K562 (cell line): ENCODE measurements around the gene WDPCP. TPM values are rescaled to one million over a fixed set of nuclear protein-coding genes. Genes with fewer than 3 reads are reported as not detected.

Source experiments
- ATAC-seq: fragments of 200-7000 bp; cut with Tn5 transposase; 3 replicates; pipeline ENCODE4 v1.9.1; 2020; ENCODE audit warnings: moderate library complexity
- BruUV-seq: library from RNA; stranded (reverse); fragments of 400-500 nt; replicated peaks from 2 replicates; lab custom pipeline; 2021; lab: Mats Ljungman, UMichigan
- CTCF ChIA-PET: fragments of 300-600 bp; formaldehyde crosslinking; extraction: SDS; loops from one replicate; lab custom pipeline; 2021; ENCODE audit warnings: low intra/inter-chr PET ratio; lab: Yijun Ruan, JAX
- POLR2A ChIA-PET: fragments of 300-600, 350-650 bp; sonication (Branson Sonifier 250); formaldehyde crosslinking; extraction: SDS; loops from one replicate; lab custom pipeline; 2021; ENCODE audit warnings: antibody characterized with exemption, inconsistent platforms; lab: Yijun Ruan, JAX
- DNase-seq, 4 experiments: peaks; one replicate each; pipeline versions ENCODE4 v3.0.0 to v3.0.0-alpha.2; 2011 to 2018; ENCODE audit warnings: low spot score in 3 of 4, mixed read lengths in 3 of 4; ENCODE audit errors: extremely low read depth in 1 of 4
- FAIRE-seq: peaks from 2 replicates; lab custom pipeline; 2011; peaks lifted over from hg19 to GRCh38; lab: Jason Lieb, UNC
- H2AFZ ChIP-seq: 2 replicates; pipeline ENCODE4 v1.6.0; 2011; ENCODE audit warnings: low read depth, low read length, control low read depth, inconsistent platforms
- H3K27ac ChIP-seq: fragments of 200-600 bp; 3 replicates; pipeline ENCODE4 v1.8.0; 2011; ENCODE audit warnings: low read depth, mild to moderate bottlenecking, control low read depth, inconsistent platforms, low read length, moderate library complexity, mixed read lengths; ENCODE audit errors: extremely low read depth
- H3K27me3 ChIP-seq, 2 experiments: fragments of 300-600 bp in 1 of 2; 2 replicates in 1 of 2; 3 replicates in 1 of 2; pipeline versions ENCODE4 v1.6.0 to v1.8.0; 2011; ENCODE audit warnings: inconsistent platforms in 2 of 2, low read length in 2 of 2, mild to moderate bottlenecking in 1 of 2, mixed read lengths in 1 of 2, moderate library complexity in 1 of 2; ENCODE audit not compliant: control insufficient read depth in 2 of 2, insufficient read depth in 2 of 2
- H3K36me3 ChIP-seq: fragments of 300-600 bp; 3 replicates; pipeline ENCODE4 v1.8.0; 2011; ENCODE audit warnings: mild to moderate bottlenecking, low read length, inconsistent platforms; ENCODE audit not compliant: control insufficient read depth, insufficient read depth
- H3K4me1 ChIP-seq, 2 experiments: fragments of 200-600 bp in 1 of 2; replicated peaks in 1 of 2; 2 replicates in 1 of 2; 3 replicates in 1 of 2; pipeline versions ENCODE4 v1.5.1 to v1.8.0; 2011; ENCODE audit warnings: inconsistent platforms in 2 of 2, low read length in 2 of 2, mild to moderate bottlenecking in 1 of 2, mixed read lengths in 1 of 2, moderate library complexity in 1 of 2; ENCODE audit not compliant: control insufficient read depth in 2 of 2, insufficient read depth in 2 of 2
- H3K4me2 ChIP-seq: 2 replicates; pipeline ENCODE4 v1.6.1; 2011; ENCODE audit warnings: low read length, control low read depth, inconsistent platforms, mixed read lengths; ENCODE audit not compliant: insufficient read depth
- H3K4me3 ChIP-seq: fragments of 200-600 bp; sonication (generic), shearing (Covaris generic); 2 replicates; pipeline ENCODE4 v1.5.1; 2016; ENCODE audit warnings: control low read depth, inconsistent platforms
- H3K79me2 ChIP-seq: fragments of 200-600 bp; 3 replicates; pipeline ENCODE4 v1.8.0; 2011; ENCODE audit warnings: low read length, inconsistent platforms; ENCODE audit not compliant: control insufficient read depth, insufficient read depth
- H3K9ac ChIP-seq, 2 experiments: 2 replicates each; pipeline versions ENCODE4 v1.6.0 to v1.6.1; 2011; ENCODE audit warnings: low read depth in 2 of 2, low read length in 2 of 2, control low read depth in 1 of 2, inconsistent platforms in 1 of 2, mild to moderate bottlenecking in 1 of 2, mixed read lengths in 1 of 2; ENCODE audit not compliant: insufficient read depth in 1 of 2
- H3K9me1 ChIP-seq: one replicate; pipeline ENCODE4 v1.6.0; 2011; ENCODE audit warnings: inconsistent platforms, mild to moderate bottlenecking, low read length, moderate library complexity; ENCODE audit not compliant: control insufficient read depth, insufficient read depth
- H3K9me3 ChIP-seq: replicated peaks from 2 replicates; pipeline ENCODE4 v1.5.1; 2011; ENCODE audit warnings: low read depth, low read length, inconsistent platforms; ENCODE audit not compliant: control insufficient read depth, insufficient read depth
- H4K20me1 ChIP-seq: replicated peaks from 2 replicates; pipeline ENCODE4 v1.6.1; 2011; ENCODE audit warnings: low read length, inconsistent platforms, mixed read lengths; ENCODE audit not compliant: control insufficient read depth, insufficient read depth
- CEBPG ChIP-seq, 3 experiments: fragments of 200-800 bp in 1 of 3; sonication (Bioruptor generic) in 1 of 3; sonication (generic) in 1 of 3; formaldehyde crosslinking in 1 of 3; IDR thresholded peaks in 2 of 3; conservative IDR thresholded peaks in 1 of 3; 2 replicates each; pipeline versions ENCODE4 v1.6.1 to v1.8.0; 2016 to 2022; ENCODE audit warnings: missing compliant biosample characterization in 2 of 3, missing genetic modification characterization in 2 of 3, mild to moderate bottlenecking in 1 of 3, missing genetic modification reagents in 1 of 3
- DMBX1 ChIP-seq: fragments of 250-450 bp; sonication (Bioruptor Pico); IDR thresholded peaks from 2 replicates; pipeline ENCODE4 v1.8.0; 2022; ENCODE audit warnings: inconsistent platforms, mild to moderate bottlenecking, moderate library complexity, borderline replicate concordance
- HEY1 ChIP-seq: fragments of 250-450 bp; sonication (Bioruptor Pico); IDR thresholded peaks from 2 replicates; pipeline ENCODE4 v1.5.0; 2020; ENCODE audit warnings: mild to moderate bottlenecking, moderate library complexity, borderline replicate concordance
- JUNB ChIP-seq: fragments of 450-650 bp; formaldehyde crosslinking; conservative IDR thresholded peaks from 2 replicates; pipeline ENCODE4 v1.4.0; 2020; ENCODE audit warnings: mild to moderate bottlenecking
- KAT2B ChIP-seq: IDR thresholded peaks from one replicate; pipeline ENCODE4 v1.6.1; 2012; ENCODE audit warnings: low read depth, mild to moderate bottlenecking, control low read depth, inconsistent platforms, low read length, moderate library complexity
- NCOA4 ChIP-seq: fragments of 450-650 bp; IDR thresholded peaks from 2 replicates; pipeline ENCODE4 v1.6.1; 2018; ENCODE audit warnings: mild to moderate bottlenecking; ENCODE audit not compliant: partially characterized antibody
- NONO ChIP-seq, 2 experiments: fragments of 200-400 bp in 1 of 2; fragments of 450-650 bp in 1 of 2; formaldehyde crosslinking in 1 of 2; IDR thresholded peaks; 2 replicates each; pipeline ENCODE4 v1.6.1; 2017; ENCODE audit warnings: low read depth in 2 of 2, mild to moderate bottlenecking in 2 of 2, moderate library complexity in 2 of 2, low read length in 1 of 2
- NR2C2 ChIP-seq, 2 experiments: fragments of 200-800 bp in 1 of 2; sonication (Bioruptor generic) in 1 of 2; sonication (generic) in 1 of 2; formaldehyde crosslinking in 1 of 2; IDR thresholded peaks; 2 replicates each; pipeline versions ENCODE4 v1.6.1 to v1.8.0; 2016 to 2022; ENCODE audit warnings: mild to moderate bottlenecking in 1 of 2, missing compliant biosample characterization in 1 of 2, missing genetic modification characterization in 1 of 2, missing genetic modification reagents in 1 of 2
- RBM15 ChIP-seq: fragments of 200-400 bp; formaldehyde crosslinking; IDR thresholded peaks from 2 replicates; pipeline ENCODE4 v1.6.1; 2018; ENCODE audit warnings: mild to moderate bottlenecking, low read length, moderate library complexity; ENCODE audit not compliant: insufficient read depth
- ZBTB1 ChIP-seq: sonication (generic); formaldehyde crosslinking; IDR thresholded peaks from 2 replicates; pipeline ENCODE4 v1.8.1; 2023; ENCODE audit warnings: missing genetic modification reagents, low read depth, mild to moderate bottlenecking, borderline replicate concordance
- ZBTB17 ChIP-seq: fragments of 450-650 bp; formaldehyde crosslinking; IDR thresholded peaks from 2 replicates; pipeline ENCODE4 v1.4.0; 2020; ENCODE audit warnings: mild to moderate bottlenecking
- ZNF24 ChIP-seq: fragments of 450-650 bp; IDR thresholded peaks from 2 replicates; pipeline ENCODE4 v1.6.1; 2016
- ZNF551 ChIP-seq: fragments of 250-450 bp; sonication (Bioruptor Pico); IDR thresholded peaks from 2 replicates; pipeline ENCODE4 v1.5.0; 2021; ENCODE audit warnings: mild to moderate bottlenecking, moderate library complexity
- WGBS: fragments of 100-300 bp; shearing (Covaris generic); methylation state at CpG from one replicate; pipeline ENCODE4 v1.1.6; 2016; ENCODE audit warnings: low coverage, mixed read lengths; ENCODE audit not compliant: insufficient coverage; ENCODE audit errors: missing lambda C conversion rate; 5-methylcytosine and 5-hydroxymethylcytosine counted together
- in situ Hi-C: fragments of 300-500 bp; cut with MboI; formaldehyde crosslinking; loops from 4 replicates; pipeline ENCODE4 v1.15.0; 2018; ENCODE audit warnings: inconsistent platforms, mixed read lengths
- intact Hi-C: fragments of 100-400 bp; cut with micrococcal nuclease; formaldehyde crosslinking; loops from 2 replicates; pipeline ENCODE4 v1.14.2; 2022
- polyA plus RNA-seq, 8 experiments: library from polyadenylated mRNA; depleted of rRNA in 4 of 8; stranded (reverse) in 5 of 8; unstranded in 3 of 8; fragments of >200 nt; fragmentation: Nextera tagmentation in 2 of 8; fragmentation: Illumina TruSeq in 1 of 8; extraction: Ambion mirVana in 2 of 8; extraction: Trizol in 1 of 8; gene quantifications; 2 replicates each; pipeline versions ENCODE4 v1.2.1 to v1.2.3, GENCODE V29; 2011 to 2014; ENCODE audit warnings: inconsistent platforms in 1 of 8, missing spikeins in 1 of 8
- total RNA-seq, 7 experiments: library from RNA; depleted of rRNA in 6 of 7; stranded (reverse); fragments of >200 nt in 6 of 7; fragmentation: Illumina TruSeq in 2 of 7; extraction: Trizol in 2 of 7; gene quantifications; 2 replicates each; pipeline versions ENCODE4 v1.2.1 to v1.2.3, GENCODE V29; 2011 to 2021; ENCODE audit warnings: low replicate concordance in 1 of 7
- TF ChIP-seq, protein P1 (sequence below): fragments of 450-650 bp; formaldehyde crosslinking; IDR thresholded peaks from 2 replicates; pipeline ENCODE4 v1.4.0; 2020; ENCODE audit warnings: mild to moderate bottlenecking

The WDPCP gene
- total and polyA plus RNA-seq, 9 of the 15 experiments (the other 6 are each of a cell fraction or from before 2014, with no cell fraction given), result 1.4 to 6.4 (median 5.5) TPM

DNA sequence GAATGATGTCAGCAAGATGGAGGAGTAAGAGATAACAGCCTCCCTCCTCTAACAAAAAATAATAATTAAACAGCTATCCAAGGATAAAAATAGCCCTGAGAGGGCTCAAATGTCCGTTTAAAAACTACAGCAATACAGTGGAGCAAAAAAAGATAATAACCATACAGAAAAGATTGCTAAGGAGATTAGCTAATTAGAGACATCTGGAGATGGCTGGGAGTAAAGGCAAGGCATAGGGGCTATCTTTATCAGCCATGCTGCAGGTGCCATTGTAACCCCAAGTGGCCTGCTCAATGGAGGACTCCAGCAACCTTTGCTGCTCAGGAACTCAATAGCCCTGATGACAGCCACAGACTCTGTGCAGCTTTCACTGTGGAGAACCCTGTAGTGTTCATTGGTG is 43.2 kb upstream of the WDPCP start:
- H3K36me3 ChIP-seq, result no peaks in the 10 kb centered on the region
- no peaks in the 10 kb centered on the region for H3K9me1 ChIP-seq
- H3K27me3 ChIP-seq, result peaks cover 4 to 7% of the 10 kb centered on the region in 2 experiments; a peak in 3 of 5 replicates
- intact Hi-C loops, result no loop called here
- no peaks in the 10 kb centered on the region for H4K20me1 ChIP-seq
- DNase-seq (no peak), FAIRE-seq (no peak)
- no peak overlapping the region for H3K4me2 ChIP-seq
- no peaks in the 10 kb centered on the region for H3K4me1 ChIP-seq
- no peak overlapping the region for H3K27ac ChIP-seq
- ChIA-PET POLR2A (no interaction called here), CTCF (no interaction called here)
- no peaks in the 10 kb centered on the region; the same call in 1 of the 2 replicates for H3K9me3 ChIP-seq
- 0% methylated on average over 1 of the region's 1 CpG for WGBS
- H3K4me3 ChIP-seq, result no peak overlapping the region
- TF ChIP-seq HEY1 (CRISPR knock-in tag) (no peak), ZBTB1 (no peak), RBM15 (no peak), ZBTB17 (CRISPR knock-in tag) (no peak), JUNB (CRISPR knock-in tag) (no peak), KAT2B (no peak), DMBX1 (no peak), CEBPG (CRISPR knock-in tag; IDR thresholded peaks at IDR 0.05) (no peak), CEBPG (tag; conservative IDR thresholded peaks at IDR 0.05 in 1 of 2, IDR thresholded peaks at IDR 0.05 in 1 of 2) (no peak), ZNF24 (no peak), NONO (IDR thresholded peaks at IDR 0.05; ENCODE audit: low read depth in 2 of 2, low read length in 1 of 2) (no peak), NCOA4 (no peak), ZNF551 (no peak), NR2C2 (CRISPR knock-in tag; IDR thresholded peaks at IDR 0.05) (no peak), NR2C2 (tag; IDR thresholded peaks at IDR 0.05) (no peak)
- TF ChIP-seq, protein P1, sequence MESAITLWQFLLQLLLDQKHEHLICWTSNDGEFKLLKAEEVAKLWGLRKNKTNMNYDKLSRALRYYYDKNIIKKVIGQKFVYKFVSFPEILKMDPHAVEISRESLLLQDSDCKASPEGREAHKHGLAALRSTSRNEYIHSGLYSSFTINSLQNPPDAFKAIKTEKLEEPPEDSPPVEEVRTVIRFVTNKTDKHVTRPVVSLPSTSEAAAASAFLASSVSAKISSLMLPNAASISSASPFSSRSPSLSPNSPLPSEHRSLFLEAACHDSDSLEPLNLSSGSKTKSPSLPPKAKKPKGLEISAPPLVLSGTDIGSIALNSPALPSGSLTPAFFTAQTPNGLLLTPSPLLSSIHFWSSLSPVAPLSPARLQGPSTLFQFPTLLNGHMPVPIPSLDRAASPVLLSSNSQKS, result no peak
- TF ChIP-seq, all 486 proteins: peak for 0
- Histone ChIP-seq H2AFZ (no peak overlapping the region), H3K9ac (no peak overlapping the region), H3K79me2 (no peaks in the 10 kb centered on the region)
- no peak for ATAC-seq
- no TSS peak for BruUV-seq
- in situ Hi-C loops, result no loop called here
